Esophagus squamous epithelium (tissue), 5 donors: Measurements from ENCODE around the gene RPA3. TPM values are rescaled to one million over a fixed set of nuclear protein-coding genes. Genes with fewer than 3 reads are reported as not detected.

Source experiments
- DNase-seq: peaks from one replicate; lab custom pipeline; 2025; lab: John Stamatoyannopoulos, UW
- H3K27ac ChIP-seq, 4 donors: fragments of 200-600 bp; sonication (generic); one replicate each; pipeline ENCODE4 v1.5.1; 2016 to 2019; ENCODE audit warnings: mild to moderate bottlenecking in 1 of 4
- H3K27me3 ChIP-seq, 4 donors: fragments of 200-600 bp; sonication (generic); 1 replicate in 3 of 4; 2 replicates in 1 of 4; pipeline versions ENCODE4 v1.5.1 to v1.6.0; 2017 to 2021; ENCODE audit warnings: antibody characterized with exemption in 1 of 4
- H3K36me3 ChIP-seq, 3 donors: fragments of 200-600 bp; sonication (generic); one replicate each; pipeline ENCODE4 v1.5.1; 2016 to 2019
- H3K4me1 ChIP-seq, 3 donors: fragments of 200-600 bp; sonication (generic); one replicate each; pipeline ENCODE4 v1.5.1; 2017 to 2019
- H3K4me3 ChIP-seq, 4 donors: fragments of 200-600 bp; sonication (generic); 1 replicate in 3 of 4; 2 replicates in 1 of 4; pipeline ENCODE4 v1.5.1; 2016 to 2019; ENCODE audit warnings: mild to moderate bottlenecking in 2 of 4, moderate library complexity in 1 of 4
- H3K9me3 ChIP-seq, 3 donors: fragments of 200-600 bp; sonication (generic); one replicate each; pipeline ENCODE4 v1.5.1; 2016 to 2019
- POLR2A ChIP-seq, 4 donors: fragments of 450-650 bp; IDR thresholded peaks; one replicate each; pipeline ENCODE4 v1.6.1; 2017; ENCODE audit warnings: antibody characterized with exemption in 4 of 4, mild to moderate bottlenecking in 4 of 4, moderate library complexity in 3 of 4
- WGBS, 2 donors: methylation state at CpG; one replicate each; pipeline ENCODE4 v1.1.5; 2018; 5-methylcytosine and 5-hydroxymethylcytosine counted together
- intact Hi-C: fragments of 100-400 bp; cut with DNase I; formaldehyde crosslinking; loops from one replicate; pipeline ENCODE4 v1.15.0; 2022
- total RNA-seq, 4 donors: library from RNA; depleted of rRNA; stranded (reverse); fragments of >200 nt; gene quantifications; one replicate each; pipeline ENCODE4 v1.1.0, GENCODE V29; 2016
- TF ChIP-seq, protein P1 (sequence below), 6 experiments: fragments of 450-650 bp in 4 of 6; fragments of 200-600 bp in 2 of 6; sonication (generic) in 2 of 6; IDR thresholded peaks; one replicate each; pipeline ENCODE4 v1.5.1; 2016 to 2019; ENCODE audit warnings: antibody characterized with exemption in 6 of 6, mild to moderate bottlenecking in 4 of 6, moderate library complexity in 4 of 6
- donor health status: DM: yes; HTN: yes; CAD: no.

RPA3 gene
- total RNA-seq, 4 donors from 2014 or later, result 13.0 to 29.3 (median 21.7) TPM

DNA sequence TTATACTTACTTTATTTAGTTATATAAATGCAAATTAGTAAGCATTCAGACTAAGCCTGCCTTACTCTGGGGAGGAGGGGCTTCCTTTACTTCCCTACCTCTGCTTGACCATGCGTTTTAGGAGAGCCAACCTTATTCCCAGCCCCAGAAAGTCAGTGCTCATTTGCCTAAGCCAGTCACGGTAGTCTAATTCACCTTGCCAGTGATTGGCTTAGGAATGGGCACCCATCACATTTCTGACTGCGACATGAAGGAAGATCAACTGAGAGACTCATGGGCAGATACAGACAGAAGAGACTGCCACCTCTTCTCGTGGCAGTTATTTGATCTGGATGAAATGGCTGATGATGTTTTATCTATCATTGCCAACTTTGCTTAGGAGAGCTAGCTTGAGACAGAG, 29.5 kb downstream of the RPA3 start:
- no peak for DNase-seq
- Histone ChIP-seq H3K27me3 (no peaks in the 10 kb centered on the region), H3K36me3 (no peaks in the 10 kb centered on the region), H3K9me3 (no peaks in the 10 kb centered on the region), H3K4me3 (no peak overlapping the region), H3K27ac (no peak overlapping the region), H3K4me1 (peaks cover 0 to 14% (median 0%) of the 10 kb centered on the region in 3 donors)
- intact Hi-C loops, result loop anchor here (10.0 kb wide), 1 partner anchor 66 kb away; no protein-coding TSS in a partner anchor
- 81 to 88% methylated on average over 4 of the region's 4 CpGs for WGBS, 2 donors
- no peak for TF ChIP-seq POLR2A (IDR thresholded peaks at IDR 0.05)
- TF ChIP-seq, protein P1, sequence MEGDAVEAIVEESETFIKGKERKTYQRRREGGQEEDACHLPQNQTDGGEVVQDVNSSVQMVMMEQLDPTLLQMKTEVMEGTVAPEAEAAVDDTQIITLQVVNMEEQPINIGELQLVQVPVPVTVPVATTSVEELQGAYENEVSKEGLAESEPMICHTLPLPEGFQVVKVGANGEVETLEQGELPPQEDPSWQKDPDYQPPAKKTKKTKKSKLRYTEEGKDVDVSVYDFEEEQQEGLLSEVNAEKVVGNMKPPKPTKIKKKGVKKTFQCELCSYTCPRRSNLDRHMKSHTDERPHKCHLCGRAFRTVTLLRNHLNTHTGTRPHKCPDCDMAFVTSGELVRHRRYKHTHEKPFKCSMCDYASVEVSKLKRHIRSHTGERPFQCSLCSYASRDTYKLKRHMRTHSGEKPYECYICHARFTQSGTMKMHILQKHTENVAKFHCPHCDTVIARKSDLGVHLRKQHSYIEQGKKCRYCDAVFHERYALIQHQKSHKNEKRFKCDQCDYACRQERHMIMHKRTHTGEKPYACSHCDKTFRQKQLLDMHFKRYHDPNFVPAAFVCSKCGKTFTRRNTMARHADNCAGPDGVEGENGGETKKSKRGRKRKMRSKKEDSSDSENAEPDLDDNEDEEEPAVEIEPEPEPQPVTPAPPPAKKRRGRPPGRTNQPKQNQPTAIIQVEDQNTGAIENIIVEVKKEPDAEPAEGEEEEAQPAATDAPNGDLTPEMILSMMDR (IDR thresholded peaks at IDR 0.05), result no peak

DNA sequence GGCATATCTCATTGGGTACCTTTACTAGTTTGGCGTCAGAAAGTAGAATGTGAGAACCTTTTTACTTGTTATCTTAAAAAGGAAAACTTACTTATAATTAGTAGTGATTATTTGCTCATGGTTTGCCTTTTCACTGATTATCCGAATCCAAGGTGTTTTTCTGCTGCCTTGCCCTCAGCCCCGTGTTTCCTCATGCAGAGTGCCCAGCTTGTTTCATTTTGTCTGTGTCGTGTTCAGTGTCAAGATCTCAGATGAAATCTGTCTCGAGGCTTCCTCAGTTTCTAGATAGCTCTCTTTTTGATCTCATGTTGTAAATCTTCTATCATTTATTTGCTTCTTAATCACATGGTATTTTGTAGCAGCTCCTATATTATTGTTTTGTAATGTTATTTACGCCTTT, 30.1 kb downstream of the RPA3 start:
- 55 to 70% methylated on average over 6 of the region's 6 CpGs for WGBS, 2 donors
- Histone ChIP-seq H3K4me3 (no peak overlapping the region), H3K4me1 (peaks cover 0 to 15% (median 0%) of the 10 kb centered on the region in 3 donors), H3K27ac (peak overlapping the region in 2 of 4 donors; percentile 1 to 5), H3K36me3 (no peaks in the 10 kb centered on the region), H3K27me3 (no peaks in the 10 kb centered on the region), H3K9me3 (no peaks in the 10 kb centered on the region)
- no peak for DNase-seq
- intact Hi-C loops, result loop anchor here (10.0 kb wide), 1 partner anchor 66 kb away; no protein-coding TSS in a partner anchor
- no peak for TF ChIP-seq POLR2A (IDR thresholded peaks at IDR 0.05)
- TF ChIP-seq, protein P1 (IDR thresholded peaks at IDR 0.05), result no peak

DNA sequence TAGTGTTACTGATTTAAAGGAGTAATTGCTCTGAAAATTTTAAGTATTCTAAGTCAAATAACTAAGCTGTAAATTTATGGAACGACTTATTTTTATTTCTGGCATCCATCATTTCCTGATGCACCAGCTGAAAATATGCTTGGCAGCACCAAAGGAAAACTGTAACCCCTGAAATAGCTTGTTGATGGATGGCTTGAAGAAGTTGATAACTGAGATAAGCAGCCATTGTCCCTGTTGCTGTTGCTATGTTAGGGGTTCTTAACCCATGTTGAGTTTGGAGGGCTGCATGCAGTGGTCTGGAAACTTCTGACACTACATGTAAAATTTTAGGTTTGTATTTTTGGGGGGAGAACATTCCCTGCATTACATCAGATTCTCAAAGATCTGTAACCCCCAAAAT, 30.6 kb downstream of the RPA3 start:
- no peaks in the 10 kb centered on the region for H3K36me3 ChIP-seq
- H3K27me3 ChIP-seq, result no peaks in the 10 kb centered on the region
- no peaks in the 10 kb centered on the region for H3K9me3 ChIP-seq
- H3K27ac ChIP-seq, result peak overlapping the region in 2 of 4 donors; percentile 1 to 5
- 20 to 32% methylated on average over 1 of the region's 1 CpG for WGBS, 2 donors
- peaks cover 0 to 20% (median 3%) of the 10 kb centered on the region in 3 donors for H3K4me1 ChIP-seq
- DNase-seq, result no peak
- H3K4me3 ChIP-seq, result no peak overlapping the region
- TF ChIP-seq, protein P1 (IDR thresholded peaks at IDR 0.05), result no peak
- TF ChIP-seq POLR2A (IDR thresholded peaks at IDR 0.05), result no peak
- intact Hi-C loops, result loop anchor here (10.0 kb wide), 1 partner anchor 67 kb away; no protein-coding TSS in a partner anchor

DNA sequence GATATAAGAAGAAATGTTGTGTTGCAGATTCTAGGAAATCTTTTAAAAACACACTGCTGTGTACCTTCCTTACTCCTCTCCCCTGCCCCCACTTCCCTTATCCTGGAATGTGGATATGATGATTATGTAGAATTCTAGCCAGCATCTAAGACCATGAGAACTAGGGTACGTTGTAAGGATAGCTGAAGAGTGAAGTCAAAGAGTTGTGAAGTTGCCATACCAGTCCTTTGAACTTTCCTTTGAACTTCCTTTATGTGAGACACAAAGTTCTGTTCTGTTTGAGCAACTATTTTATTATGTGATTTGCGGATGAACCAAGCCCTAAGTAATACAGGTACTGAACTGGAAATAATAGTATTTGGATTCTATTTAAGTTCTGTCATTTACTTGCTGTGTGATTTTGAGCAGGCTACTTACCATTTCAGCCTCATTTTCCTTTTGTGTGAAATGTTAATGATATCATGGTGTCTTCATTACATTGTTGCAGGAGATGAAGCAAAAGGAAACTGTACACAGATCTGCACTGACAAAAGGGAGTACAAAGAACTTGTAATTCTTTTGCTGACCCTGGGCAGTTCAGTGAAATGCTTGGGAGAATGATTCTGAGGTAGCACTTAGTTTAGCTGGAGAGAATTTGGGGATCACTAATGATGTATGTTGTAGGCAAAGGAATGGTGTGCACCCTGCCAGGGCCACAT, 31.4 kb downstream of the RPA3 start:
- Histone ChIP-seq H3K4me3 (no peak overlapping the region), H3K27me3 (no peaks in the 10 kb centered on the region), H3K27ac (no peak overlapping the region), H3K9me3 (no peaks in the 10 kb centered on the region), H3K4me1 (peaks cover 0 to 28% (median 5%) of the 10 kb centered on the region in 3 donors), H3K36me3 (no peaks in the 10 kb centered on the region)
- DNase-seq, result no peak
- intact Hi-C loops, result loop anchor here (10.0 kb wide), 1 partner anchor 68 kb away; no protein-coding TSS in a partner anchor
- 64 to 79% methylated on average over 2 of the region's 2 CpGs for WGBS, 2 donors
- TF ChIP-seq, protein P1 (IDR thresholded peaks at IDR 0.05), result no peak
- no peak for TF ChIP-seq POLR2A (IDR thresholded peaks at IDR 0.05)

DNA sequence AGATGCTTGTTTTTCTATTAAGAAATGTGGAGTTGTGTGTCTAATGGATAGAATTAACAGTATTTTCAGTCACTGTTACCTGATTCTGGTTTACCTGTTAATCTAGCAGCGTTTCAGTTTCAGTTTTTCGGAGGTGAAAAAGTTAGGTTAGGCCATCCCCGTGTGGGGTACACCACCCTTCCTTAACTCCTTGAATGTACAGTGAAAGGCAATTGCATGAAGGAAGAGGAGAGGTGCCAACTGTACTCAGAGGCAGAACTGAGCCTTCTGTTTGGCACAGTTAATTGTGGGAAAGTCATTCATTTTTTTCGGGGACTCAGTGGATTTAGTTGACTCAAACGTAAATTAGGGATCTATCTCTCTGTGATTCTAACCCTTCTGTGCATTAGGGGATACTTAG, 35.5 kb downstream of the RPA3 start:
- TF ChIP-seq, protein P1 (IDR thresholded peaks at IDR 0.05), result no peak
- Histone ChIP-seq H3K4me3 (no peak overlapping the region), H3K9me3 (no peaks in the 10 kb centered on the region), H3K36me3 (peaks cover 0 to 2% (median 0%) of the 10 kb centered on the region in 3 donors), H3K27ac (peak overlapping the region in 1 of 4 donors; percentile 21), H3K4me1 (peaks cover 0 to 39% (median 15%) of the 10 kb centered on the region in 3 donors), H3K27me3 (no peaks in the 10 kb centered on the region)
- intact Hi-C loops, result loop anchor here (10.0 kb wide), 1 partner anchor 72 kb away; no protein-coding TSS in a partner anchor
- 32 to 43% methylated on average over 5 of the region's 5 CpGs for WGBS, 2 donors
- no peak for DNase-seq
